ENCODE results near the gene EVC2.

The EVC2 gene

DNA sequence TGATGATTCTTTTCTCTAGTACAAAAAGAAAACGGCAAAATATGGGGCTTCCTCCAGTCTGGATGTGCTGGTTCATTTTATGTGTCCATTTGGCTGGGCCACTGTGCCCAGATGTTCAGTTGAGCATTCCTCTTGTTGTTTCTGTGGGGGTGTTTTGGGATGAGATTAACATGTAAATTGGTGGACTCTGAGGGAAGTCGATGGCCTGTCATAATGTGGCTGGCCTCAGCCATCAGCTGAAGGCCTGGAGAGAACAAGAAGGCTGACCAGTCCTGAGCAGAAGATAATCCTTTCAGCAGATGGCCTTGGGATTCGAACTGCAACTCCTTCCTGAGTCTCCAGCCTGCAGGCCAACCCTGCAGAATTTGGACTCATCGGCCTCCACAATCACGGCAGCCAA is 136.7 kb downstream of the EVC2 start:
- DNase-seq (ENCODE audit: low read depth in 1 of 2, low spot score in 1 of 2), result no peak
- no peak for TF ChIP-seq JUND (IDR thresholded peaks at IDR 0.05; ENCODE audit: low read depth)
- in situ Hi-C loops (cut with HindIII; ENCODE audit: low pct_unique_long_range_greater_than_20kb, low sequenced_read_pairs), result no loop called here

DNA sequence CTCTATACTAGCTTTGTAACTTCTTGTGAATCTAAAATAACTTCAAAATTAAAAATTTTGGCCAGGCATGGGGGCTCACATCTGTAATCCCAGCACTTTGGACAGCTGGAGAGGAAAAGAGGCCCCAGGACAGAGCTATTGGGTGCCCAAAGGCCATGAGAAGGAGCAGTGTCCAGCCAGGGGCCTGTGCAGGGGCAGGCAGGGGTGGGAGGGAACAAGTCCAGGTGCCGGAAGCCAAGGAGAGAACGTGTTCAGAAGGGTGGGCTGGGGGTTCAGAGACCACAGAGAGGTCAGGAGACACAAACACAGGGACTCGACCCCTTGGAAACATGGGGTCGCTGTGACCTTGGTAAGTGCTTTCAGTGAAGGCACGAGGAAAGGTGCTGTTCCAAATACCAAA is 138.9 kb downstream of the EVC2 start:
- no peak for TF ChIP-seq JUND (IDR thresholded peaks at IDR 0.05; ENCODE audit: low read depth)
- no peak for DNase-seq (ENCODE audit: low read depth in 1 of 2, low spot score in 1 of 2)
- in situ Hi-C loops (cut with HindIII; ENCODE audit: low pct_unique_long_range_greater_than_20kb, low sequenced_read_pairs), result no loop called here

DNA sequence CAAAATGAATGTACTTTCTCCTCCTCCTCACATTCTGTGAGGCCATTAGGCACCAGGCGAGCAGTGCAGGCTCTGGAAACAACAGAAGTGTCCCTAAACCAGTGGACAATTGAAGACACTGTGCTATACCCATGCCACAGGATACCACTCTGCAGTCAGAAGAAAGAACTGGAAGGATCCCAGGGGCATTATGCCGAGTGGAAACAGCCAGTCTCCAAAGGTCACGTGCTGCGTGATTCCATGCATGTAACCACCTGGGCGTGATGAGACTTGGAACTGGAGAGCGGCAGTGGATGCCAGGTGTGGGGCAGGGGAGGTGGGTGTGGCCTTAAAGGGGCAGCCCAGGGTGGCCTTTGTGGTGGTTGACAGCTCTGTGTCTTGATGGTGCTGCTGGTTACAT is 139.4 kb downstream of the EVC2 start:
- no peak for DNase-seq (ENCODE audit: low read depth in 1 of 2, low spot score in 1 of 2)
- no peak for TF ChIP-seq JUND (IDR thresholded peaks at IDR 0.05; ENCODE audit: low read depth)
- in situ Hi-C loops (cut with HindIII; ENCODE audit: low pct_unique_long_range_greater_than_20kb, low sequenced_read_pairs), result no loop called here

DNA sequence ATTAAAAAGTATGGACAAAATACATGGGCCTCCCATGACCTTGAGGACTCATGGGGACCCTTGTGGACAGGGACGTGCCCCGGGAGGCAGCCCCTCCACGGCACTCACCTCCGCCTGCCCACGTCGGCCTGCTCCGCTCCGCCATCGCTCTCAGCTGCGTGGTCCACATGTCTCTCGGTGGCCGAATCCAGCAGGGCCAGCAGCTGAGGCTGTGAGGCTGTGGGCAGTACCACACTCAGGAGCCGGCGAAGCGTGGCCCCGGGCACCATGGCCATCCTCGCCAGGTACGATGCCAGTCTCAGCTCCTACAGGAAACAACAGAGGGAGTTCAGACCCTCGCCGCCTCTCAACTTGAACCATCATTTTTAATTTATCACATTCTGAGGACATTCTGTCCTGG is 140.0 kb downstream of the EVC2 start:
- in situ Hi-C loops (cut with HindIII; ENCODE audit: low pct_unique_long_range_greater_than_20kb, low sequenced_read_pairs), result no loop called here
- DNase-seq (ENCODE audit: low read depth in 1 of 2, low spot score in 1 of 2), result no peak
- no peak for TF ChIP-seq JUND (IDR thresholded peaks at IDR 0.05; ENCODE audit: low read depth)

DNA sequence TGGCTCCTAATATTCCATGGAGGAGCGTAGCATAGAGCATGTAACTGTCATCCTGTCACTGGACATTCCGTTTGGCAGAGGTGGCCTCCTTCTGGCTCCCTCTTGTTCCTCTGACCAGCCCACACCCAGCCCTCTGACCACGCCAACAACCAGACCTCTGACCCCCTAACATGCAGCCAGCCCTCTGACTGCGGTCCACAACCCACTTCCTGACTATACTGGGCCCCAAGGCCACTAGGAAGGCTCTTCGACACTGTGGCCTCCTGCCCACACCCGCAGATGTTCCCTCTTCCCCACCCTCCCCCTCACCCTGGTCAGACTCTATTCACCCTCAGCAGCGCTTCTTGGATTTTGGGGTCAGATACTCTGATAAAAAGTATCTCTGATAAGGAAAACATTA is 141.4 kb downstream of the EVC2 start:
- in situ Hi-C loops (cut with HindIII; ENCODE audit: low pct_unique_long_range_greater_than_20kb, low sequenced_read_pairs), result no loop called here
- DNase-seq (ENCODE audit: low read depth in 1 of 2, low spot score in 1 of 2), result no peak
- TF ChIP-seq JUND (IDR thresholded peaks at IDR 0.05; ENCODE audit: low read depth), result no peak

DNA sequence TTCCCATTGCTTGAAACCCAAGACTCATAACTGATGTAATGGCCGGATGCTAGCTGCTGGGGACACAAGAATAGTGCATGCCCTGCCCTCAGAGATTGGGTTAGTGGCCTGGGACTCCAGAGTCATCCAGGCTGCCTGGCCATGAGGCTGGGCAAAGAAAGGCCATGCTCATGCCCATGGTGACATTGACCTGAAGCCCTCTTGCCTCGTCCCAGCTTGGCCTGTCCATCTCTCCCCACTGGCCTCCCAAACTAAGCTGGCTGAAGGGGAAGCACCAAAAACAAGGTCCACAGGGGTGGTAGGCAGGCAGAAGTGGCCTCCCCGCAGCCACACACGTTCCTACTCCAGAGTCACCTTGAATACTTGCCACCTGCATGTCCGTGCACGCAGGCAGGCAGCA is 141.8 kb downstream of the EVC2 start:
- no peak for TF ChIP-seq JUND (IDR thresholded peaks at IDR 0.05; ENCODE audit: low read depth)
- in situ Hi-C loops (cut with HindIII; ENCODE audit: low pct_unique_long_range_greater_than_20kb, low sequenced_read_pairs), result no loop called here

DNA sequence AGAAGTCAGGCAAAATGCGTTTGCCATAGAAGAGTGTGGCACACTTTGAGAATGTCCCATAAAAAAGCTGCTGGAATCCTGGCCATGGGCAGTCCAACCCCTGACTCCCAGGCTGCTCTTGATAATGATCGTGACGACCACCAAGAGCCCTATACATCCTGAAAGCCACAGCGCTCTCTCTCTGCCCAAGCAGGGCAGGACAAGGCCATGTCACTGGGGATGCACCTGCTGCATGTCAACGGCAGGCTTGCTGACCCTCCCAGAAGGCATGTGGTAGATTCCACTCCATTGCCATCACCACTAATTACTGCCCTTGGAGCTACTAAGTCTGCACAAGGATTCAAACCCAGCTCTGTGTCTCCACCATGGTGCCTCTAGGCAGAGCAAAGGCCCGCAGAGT is 144.5 kb downstream of the EVC2 start:
- TF ChIP-seq JUND (IDR thresholded peaks at IDR 0.05; ENCODE audit: low read depth), result no peak
- no peak for DNase-seq (ENCODE audit: low read depth in 1 of 2, low spot score in 1 of 2)
- in situ Hi-C loops (cut with HindIII; ENCODE audit: low pct_unique_long_range_greater_than_20kb, low sequenced_read_pairs), result no loop called here

More for the DNA sequence above, 141.8 kb downstream of the EVC2 start:
- no peak for DNase-seq (ENCODE audit: low read depth in 1 of 2, low spot score in 1 of 2)

DNA sequence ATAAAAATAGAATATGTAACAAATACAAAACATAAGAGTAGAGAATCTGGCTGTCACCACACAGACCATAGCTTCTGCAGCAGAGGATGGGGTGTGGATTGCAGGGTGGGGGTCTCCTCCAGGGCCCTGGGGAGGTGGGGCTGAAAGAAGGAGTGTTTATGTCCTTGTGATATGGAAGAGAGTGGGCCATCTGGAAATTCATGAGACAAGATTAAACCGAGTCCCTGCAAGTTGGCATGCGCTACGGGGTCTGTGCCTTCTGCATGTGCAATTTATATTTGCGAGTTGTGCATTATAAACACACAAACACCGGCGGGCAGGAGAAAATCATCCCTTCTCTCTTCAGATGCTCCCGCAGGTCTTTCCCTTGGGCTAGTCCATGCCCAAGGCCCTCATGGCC is 145.9 kb downstream of the EVC2 start:
- in situ Hi-C loops (cut with HindIII; ENCODE audit: low pct_unique_long_range_greater_than_20kb, low sequenced_read_pairs), result no loop called here
- no peak for DNase-seq (ENCODE audit: low read depth in 1 of 2, low spot score in 1 of 2)
- no peak for TF ChIP-seq JUND (IDR thresholded peaks at IDR 0.05; ENCODE audit: low read depth)

DNA sequence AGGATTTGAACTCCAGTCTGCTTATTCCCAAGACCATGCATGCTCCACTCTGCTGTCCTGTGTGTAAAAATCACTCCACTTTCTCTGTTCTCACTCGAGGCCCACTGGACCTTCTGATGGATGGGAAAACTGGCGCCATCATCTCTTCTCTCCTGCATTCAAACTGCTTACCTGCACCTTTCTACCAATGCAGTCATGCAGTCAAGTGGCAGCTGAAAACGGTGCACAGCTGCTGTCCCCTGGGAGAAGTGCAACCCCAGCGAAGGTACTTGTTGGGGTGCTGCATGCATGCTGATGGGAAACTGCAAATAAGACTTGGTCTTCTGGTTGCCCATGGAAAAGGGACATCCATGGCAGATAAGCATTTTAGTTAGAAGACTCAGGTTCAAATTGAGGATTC is 147.1 kb downstream of the EVC2 start:
- no peak for DNase-seq (ENCODE audit: low read depth in 1 of 2, low spot score in 1 of 2)
- no peak for TF ChIP-seq JUND (IDR thresholded peaks at IDR 0.05; ENCODE audit: low read depth)
- in situ Hi-C loops (cut with HindIII; ENCODE audit: low pct_unique_long_range_greater_than_20kb, low sequenced_read_pairs), result no loop called here

DNA sequence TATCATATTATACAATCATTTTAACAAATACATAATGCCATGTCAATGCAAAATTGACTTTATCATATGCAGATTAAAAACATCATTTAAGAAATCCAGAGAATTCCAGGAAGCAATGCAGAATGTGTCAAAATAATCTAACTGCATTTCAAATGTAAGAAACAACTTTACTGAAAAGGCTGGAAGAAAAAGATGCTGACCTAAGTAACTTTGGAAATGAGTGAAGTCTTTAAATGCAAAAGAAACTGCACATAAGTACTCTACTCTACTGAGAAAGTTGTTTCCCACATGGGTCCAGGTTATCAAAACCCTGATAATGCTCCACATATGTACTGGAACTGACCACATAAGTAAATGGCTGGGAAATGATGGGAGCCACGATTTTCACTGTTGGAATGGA is 149.9 kb downstream of the EVC2 start:
- in situ Hi-C loops (cut with HindIII; ENCODE audit: low pct_unique_long_range_greater_than_20kb, low sequenced_read_pairs), result no loop called here
- no peak for DNase-seq (ENCODE audit: low read depth in 1 of 2, low spot score in 1 of 2)
- TF ChIP-seq JUND (IDR thresholded peaks at IDR 0.05; ENCODE audit: low read depth), result no peak

DNA sequence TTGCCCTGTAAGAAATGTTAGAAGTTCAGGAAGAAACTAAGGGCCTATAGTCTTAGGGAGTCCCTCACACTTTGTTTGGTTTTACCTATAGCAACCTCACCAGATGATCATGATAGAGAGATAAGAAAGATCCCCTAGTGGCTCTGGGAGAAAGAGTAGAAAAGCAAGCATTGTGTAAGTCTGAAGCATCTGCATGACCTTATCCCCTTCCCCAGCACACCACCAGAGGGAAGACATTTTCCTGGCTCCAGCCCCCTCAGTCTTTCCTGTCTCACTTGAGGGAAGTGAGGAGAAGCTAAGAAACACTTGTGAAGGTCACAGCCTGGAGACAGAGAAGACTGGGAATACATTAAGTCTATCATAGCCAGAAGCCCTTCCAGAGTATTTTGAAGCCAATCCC is 154.0 kb downstream of the EVC2 start:
- no peak for DNase-seq (ENCODE audit: low read depth in 1 of 2, low spot score in 1 of 2)
- in situ Hi-C loops (cut with HindIII; ENCODE audit: low pct_unique_long_range_greater_than_20kb, low sequenced_read_pairs), result no loop called here
- no peak for TF ChIP-seq JUND (IDR thresholded peaks at IDR 0.05; ENCODE audit: low read depth)

DNA sequence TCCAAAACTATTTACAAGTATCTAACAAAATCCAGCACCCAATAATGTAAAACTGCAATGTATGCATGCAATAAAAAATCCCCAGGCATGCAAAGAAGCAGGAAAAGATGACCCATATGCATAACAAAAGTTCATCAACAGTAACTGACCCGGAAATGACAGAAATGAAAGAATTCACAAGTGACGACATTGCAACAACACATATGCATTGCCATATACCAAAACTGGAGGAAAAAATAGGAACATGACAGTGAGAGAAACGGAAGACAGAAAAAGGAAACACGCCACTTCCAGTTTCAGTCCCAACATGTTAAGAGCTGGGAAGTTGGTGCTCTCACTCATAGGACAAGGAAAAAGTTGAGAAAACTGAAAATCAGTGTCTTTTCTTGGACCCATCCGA is 154.6 kb downstream of the EVC2 start:
- no peak for TF ChIP-seq JUND (IDR thresholded peaks at IDR 0.05; ENCODE audit: low read depth)
- no peak for DNase-seq (ENCODE audit: low read depth in 1 of 2, low spot score in 1 of 2)
- in situ Hi-C loops (cut with HindIII; ENCODE audit: low pct_unique_long_range_greater_than_20kb, low sequenced_read_pairs), result no loop called here

DNA sequence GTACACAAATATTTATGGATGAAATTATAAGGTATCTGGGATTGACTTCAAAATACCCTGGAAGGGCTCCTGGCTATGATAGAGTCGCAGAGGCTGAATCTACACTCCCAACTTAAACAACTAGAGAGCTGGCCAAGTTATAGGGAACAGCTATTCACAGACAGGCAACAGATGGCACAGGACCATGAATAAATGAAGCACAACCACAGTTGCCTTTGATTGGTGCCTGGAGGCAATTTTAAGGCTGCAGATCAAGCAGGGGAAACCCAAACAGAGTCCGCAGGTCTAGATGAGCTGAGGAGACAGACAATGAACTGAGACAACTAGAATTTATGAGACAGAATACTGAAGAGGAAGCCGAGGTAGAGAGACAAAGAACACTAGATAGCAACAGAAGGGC is 155.9 kb downstream of the EVC2 start:
- in situ Hi-C loops (cut with HindIII; ENCODE audit: low pct_unique_long_range_greater_than_20kb, low sequenced_read_pairs), result no loop called here
- no peak for DNase-seq (ENCODE audit: low read depth in 1 of 2, low spot score in 1 of 2)
- TF ChIP-seq JUND (IDR thresholded peaks at IDR 0.05; ENCODE audit: low read depth), result no peak

DNA sequence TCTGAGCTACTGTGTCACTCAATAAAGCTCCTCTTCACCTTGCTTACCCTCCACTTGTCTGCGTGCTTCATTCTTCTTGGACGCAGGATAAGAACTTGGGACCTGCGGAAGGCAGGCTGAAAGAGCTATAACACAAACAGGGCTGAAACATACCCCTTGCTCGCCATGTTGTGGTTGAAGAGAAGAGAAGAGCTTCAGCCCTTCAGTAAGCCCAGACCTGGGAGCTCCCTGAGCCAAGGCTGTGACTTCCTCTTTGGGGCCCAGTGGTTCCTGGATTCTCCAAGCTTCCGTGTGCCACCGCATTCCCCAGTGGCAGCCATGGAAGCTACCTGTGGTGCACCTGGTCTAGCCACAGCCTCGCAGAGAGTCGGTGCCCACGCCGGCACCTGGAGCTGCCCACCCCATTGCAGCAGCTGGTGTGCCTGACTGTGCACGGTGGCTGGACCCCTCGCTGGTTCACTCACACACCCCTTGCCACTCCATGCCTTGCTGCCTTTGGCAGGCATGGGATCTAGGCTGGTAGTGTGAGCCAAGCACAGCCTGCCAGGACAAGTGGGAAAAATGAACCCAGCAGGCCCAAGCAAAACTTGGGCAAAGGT is 160.6 kb downstream of the EVC2 start:
- in situ Hi-C loops (cut with HindIII; ENCODE audit: low pct_unique_long_range_greater_than_20kb, low sequenced_read_pairs), result no loop called here
- TF ChIP-seq JUND (IDR thresholded peaks at IDR 0.05; ENCODE audit: low read depth), result no peak
- no peak for DNase-seq (ENCODE audit: low read depth in 1 of 2, low spot score in 1 of 2)

Measured in T47D (cell line).